ENCODE data around the gene ASPA. TPM values are rescaled to one million over a fixed set of nuclear protein-coding genes. Genes with fewer than 3 reads are reported as not detected.

Gene ASPA
- total and polyA plus RNA-seq, 2 experiments from 2014 or later: 0.13 TPM; not detected in 1

DNA sequence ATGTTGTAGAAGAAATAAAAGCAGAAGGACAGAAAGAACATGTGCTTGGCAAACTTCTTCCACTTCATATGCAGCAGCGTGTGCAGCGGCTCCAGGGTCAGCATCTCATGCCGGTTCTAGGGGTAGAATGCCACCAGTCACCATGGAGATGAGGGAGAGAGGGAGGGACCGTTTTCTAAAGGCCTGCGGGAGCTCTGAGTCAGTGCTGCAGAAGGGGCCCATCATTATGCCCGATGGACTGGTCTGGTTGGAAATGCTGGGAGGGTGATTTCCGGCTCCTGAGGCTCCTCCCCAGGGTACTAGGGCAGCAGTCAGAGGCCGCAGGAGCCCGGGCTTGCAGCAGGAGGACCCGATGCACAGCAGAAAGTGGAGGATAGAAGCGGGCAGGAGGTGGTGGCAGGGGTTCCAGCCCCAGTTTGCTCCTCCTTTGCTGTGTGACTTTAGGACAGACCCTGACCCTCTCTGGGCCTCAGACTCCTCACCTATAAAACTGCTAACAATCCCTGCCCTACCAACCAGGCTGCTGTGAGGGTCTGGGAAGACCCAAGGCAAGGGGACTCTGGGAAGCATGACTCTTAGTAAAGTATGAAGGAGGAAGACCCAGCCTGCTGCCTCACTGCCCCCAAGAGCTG is 53.2 kb downstream of the ASPA start:
- Histone ChIP-seq H4K20me1 (replicated peaks; ENCODE audit: insufficient read depth) (no peaks in the 10 kb centered on the region), H3K9me2 (ENCODE audit: insufficient read depth) (no peaks in the 10 kb centered on the region), H3K27ac (ENCODE audit: low read depth) (no peak overlapping the region), H3K36me3 (ENCODE audit: insufficient read depth) (no peaks in the 10 kb centered on the region), H3K4me1 (ENCODE audit: insufficient read depth) (no peaks in the 10 kb centered on the region), H3K4me3 (no peak overlapping the region), H3K27me3 (ENCODE audit: insufficient read depth) (no peaks in the 10 kb centered on the region), H3F3A (replicated peaks; ENCODE audit: low read depth) (no peaks in the 10 kb centered on the region), H2AFZ (no peak overlapping the region), H3K79me2 (replicated peaks; ENCODE audit: insufficient read depth) (no peaks in the 10 kb centered on the region), H3K4me2 (no peak overlapping the region)
- Mint-ChIP-seq H3K27ac (no peak overlapping the region), H3K36me3 (ENCODE audit: low read depth) (no peaks in the 10 kb centered on the region; the same call in 2 of the 3 replicates), H3K4me3 (no peak overlapping the region), H3K9me3 (no peaks in the 10 kb centered on the region; the same call in 2 of the 3 replicates), H3K4me1 (peaks cover 8% of the 10 kb centered on the region; the same call in 2 of the 3 replicates), H3K27me3 (ENCODE audit: insufficient read depth, low read depth, poor library complexity) (peaks cover 3% of the 10 kb centered on the region)
- no peak for DNase-seq (ENCODE audit: low spot score)
- TF ChIP-seq CTCF (conservative IDR thresholded peaks at IDR 0.05; ENCODE audit: low read depth in 2 of 2) (no peak), NANOG (IDR thresholded peaks at IDR 0.05; ENCODE audit: borderline replicate concordance) (no peak)
- no peak for ATAC-seq

DNA sequence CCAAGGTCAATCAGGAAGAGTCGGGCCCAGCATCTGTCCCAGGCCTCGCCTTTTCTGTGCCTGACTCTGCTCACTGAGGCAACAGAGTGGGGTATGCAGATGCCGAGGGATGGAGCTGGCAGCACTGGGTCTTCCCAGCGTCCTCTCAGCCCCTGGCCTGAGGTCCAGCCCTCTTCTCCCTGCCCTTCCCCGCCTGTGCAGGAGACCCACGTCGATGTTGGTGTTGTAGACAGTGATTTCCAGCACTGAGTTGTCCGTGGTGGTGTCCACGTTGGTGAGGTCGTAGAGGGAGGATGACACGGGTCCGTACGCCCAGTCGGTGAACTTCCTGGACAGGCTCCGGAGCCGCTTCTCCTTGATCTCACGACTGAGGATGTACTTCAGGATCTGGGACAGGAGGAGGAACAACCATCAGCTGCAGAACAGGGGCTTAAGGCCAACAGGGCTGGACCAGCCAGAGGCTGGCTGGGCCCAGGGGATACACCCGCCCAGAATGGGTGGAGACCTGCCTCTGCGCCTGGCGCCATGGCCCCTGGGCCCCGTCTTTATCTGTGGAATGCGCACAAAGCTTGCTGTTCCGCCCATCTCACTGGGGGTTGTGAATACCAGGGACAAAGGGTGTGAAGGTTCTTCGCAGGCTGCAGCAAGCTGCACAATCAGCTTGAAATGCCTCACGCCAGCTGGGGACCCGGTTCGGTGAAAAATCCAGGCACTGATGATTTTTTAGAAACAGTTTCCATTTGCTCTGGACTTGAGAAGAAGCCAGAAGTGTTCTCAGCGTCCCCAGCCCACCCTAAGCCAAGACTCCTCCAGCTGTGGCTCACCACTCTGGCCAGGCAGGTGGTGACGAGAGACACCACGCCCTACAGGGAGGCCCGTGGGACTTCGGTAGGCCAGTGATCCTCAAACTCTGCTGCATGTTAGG is 54.3 kb downstream of the ASPA start:
- Mint-ChIP-seq H3K4me3 (no peak overlapping the region), H3K36me3 (ENCODE audit: low read depth) (no peaks in the 10 kb centered on the region; the same call in 2 of the 3 replicates), H3K9me3 (no peaks in the 10 kb centered on the region; the same call in 2 of the 3 replicates), H3K4me1 (peaks cover 6% of the 10 kb centered on the region; the same call in 2 of the 3 replicates), H3K27ac (no peak overlapping the region), H3K27me3 (ENCODE audit: insufficient read depth, low read depth, poor library complexity) (peaks cover 3% of the 10 kb centered on the region)
- Histone ChIP-seq H3K27ac (ENCODE audit: low read depth) (no peak overlapping the region), H4K20me1 (replicated peaks; ENCODE audit: insufficient read depth) (no peaks in the 10 kb centered on the region), H2AFZ (peak overlapping the region; percentile 63; the same call in 1 of the 2 replicates), H3K36me3 (ENCODE audit: insufficient read depth) (no peaks in the 10 kb centered on the region), H3K4me1 (ENCODE audit: insufficient read depth) (no peaks in the 10 kb centered on the region; the same call in 1 of the 2 replicates), H3K27me3 (ENCODE audit: insufficient read depth) (no peaks in the 10 kb centered on the region), H3K79me2 (replicated peaks; ENCODE audit: insufficient read depth) (no peaks in the 10 kb centered on the region), H3K4me2 (no peak overlapping the region), H3K9me2 (ENCODE audit: insufficient read depth) (no peaks in the 10 kb centered on the region), H3K4me3 (no peak overlapping the region), H3F3A (replicated peaks; ENCODE audit: low read depth) (no peaks in the 10 kb centered on the region)
- DNase-seq (ENCODE audit: low spot score): peak; percentile 51
- peak; percentile 78 for ATAC-seq
- TF ChIP-seq NANOG (IDR thresholded peaks at IDR 0.05; ENCODE audit: borderline replicate concordance) (no peak), ZNF331 (CRISPR knock-in tag; IDR thresholded peaks at IDR 0.05; ENCODE audit: low read depth) (no peak), STAT1 (IDR thresholded peaks at IDR 0.05; ENCODE audit: unreplicated experiment) (no peak), CTCF (conservative IDR thresholded peaks at IDR 0.05; ENCODE audit: low read depth in 2 of 2) (no peak), CREB1 (CRISPR knock-in tag; IDR thresholded peaks at IDR 0.05; ENCODE audit: low read depth) (no peak), ETS1 (IDR thresholded peaks at IDR 0.05) (no peak)

All from GM23338 (cell line).